ENCODE results near the gene TTLL9.

The TTLL9 gene

GRCh38 chr20:31879143-31879987 is 8.9 kb downstream of the TTLL9 start:
- peak; percentile 51 to 56 for DNase-seq (ENCODE audit: low read depth in 2 of 2)

- no peak for DNase-seq (ENCODE audit: low read depth in 2 of 2)
Measured at GRCh38 chr20:31881945-31882344, 11.5 kb downstream of the TTLL9 start.

- no peak for DNase-seq (ENCODE audit: low read depth in 2 of 2)
Measured at GRCh38 chr20:31883829-31884228, 13.4 kb downstream of the TTLL9 start.

GRCh38 chr20:31890646-31891045 is 20.2 kb downstream of the TTLL9 start:
- no peak for DNase-seq (ENCODE audit: low read depth in 2 of 2)

GRCh38 chr20:31894980-31895675 is 24.7 kb downstream of the TTLL9 start:
- no peak for DNase-seq (ENCODE audit: low read depth in 2 of 2)

- DNase-seq (ENCODE audit: low read depth in 2 of 2): no peak
Measured at GRCh38 chr20:31896049-31896448, 25.6 kb downstream of the TTLL9 start.

- no peak for DNase-seq (ENCODE audit: low read depth in 2 of 2)
Measured at GRCh38 chr20:31897541-31897940, 27.1 kb downstream of the TTLL9 start.

- no peak for DNase-seq (ENCODE audit: low read depth in 2 of 2)
Measured at GRCh38 chr20:31901615-31902014, 31.2 kb downstream of the TTLL9 start.

- DNase-seq (ENCODE audit: low read depth in 2 of 2): no peak
Measured at GRCh38 chr20:31903627-31904386, 33.4 kb downstream of the TTLL9 start.

- DNase-seq (ENCODE audit: low read depth in 2 of 2): no peak
Measured at GRCh38 chr20:31906001-31906400, 35.6 kb downstream of the TTLL9 start.

- no peak for DNase-seq (ENCODE audit: low read depth in 2 of 2)
Measured at GRCh38 chr20:31907046-31907445, 36.6 kb downstream of the TTLL9 start.

- DNase-seq (ENCODE audit: low read depth in 2 of 2): no peak
Measured at GRCh38 chr20:31908016-31908415, 37.6 kb downstream of the TTLL9 start.

- DNase-seq (ENCODE audit: low read depth in 2 of 2): no peak
Measured at GRCh38 chr20:31908424-31908823, 38.0 kb downstream of the TTLL9 start.

GRCh38 chr20:31909253-31910070 is 39.0 kb downstream of the TTLL9 start:
- DNase-seq (ENCODE audit: low read depth in 2 of 2): no peak

GRCh38 chr20:31910071-31910803 is 39.8 kb downstream of the TTLL9 start:
- no peak for DNase-seq (ENCODE audit: low read depth in 2 of 2)

- no peak for DNase-seq (ENCODE audit: low read depth in 2 of 2)
Measured at GRCh38 chr20:31913431-31914157, 43.2 kb downstream of the TTLL9 start.

GRCh38 chr20:31914170-31914569 is 43.7 kb downstream of the TTLL9 start:
- no peak for DNase-seq (ENCODE audit: low read depth in 2 of 2)

- DNase-seq (ENCODE audit: low read depth in 2 of 2): no peak
Measured at GRCh38 chr20:31915491-31916280, 45.3 kb downstream of the TTLL9 start.

- no peak for DNase-seq (ENCODE audit: low read depth in 2 of 2)
Measured at GRCh38 chr20:31916708-31917107, 46.3 kb downstream of the TTLL9 start.
